Small intestine (tissue), 7 donors: ENCODE measurements around the gene UNKL. TPM values are rescaled to one million over a fixed set of nuclear protein-coding genes. Genes with fewer than 3 reads are reported as not detected.

ENCODE experiments used
- DNase-seq, 2 donors: peaks; one replicate each; pipeline versions ENCODE4 v3.0.0 to v3.0.0-alpha.2; 2013
- FAIRE-seq: peaks from 2 replicates; lab custom pipeline; 2012; peaks lifted over from hg19 to GRCh38; lab: Jason Lieb, UNC
- H3K27ac ChIP-seq, 3 donors: one replicate each; pipeline ENCODE4 v1.5.1; 2013; ENCODE audit warnings: low read length in 2 of 3, mild to moderate bottlenecking in 2 of 3, control low read depth in 1 of 3, inconsistent platforms in 1 of 3, low read depth in 1 of 3, moderate library complexity in 1 of 3
- H3K27me3 ChIP-seq, 3 donors: one replicate each; pipeline ENCODE4 v1.6.1; 2013; ENCODE audit warnings: low read length in 3 of 3, inconsistent platforms in 1 of 3; ENCODE audit not compliant: control insufficient read depth in 3 of 3, insufficient read depth in 3 of 3
- H3K36me3 ChIP-seq, 3 donors: one replicate each; pipeline ENCODE4 v1.6.1; 2013; ENCODE audit warnings: low read length in 3 of 3, inconsistent platforms in 1 of 3, low read depth in 1 of 3, mild to moderate bottlenecking in 1 of 3, moderate library complexity in 1 of 3; ENCODE audit not compliant: control insufficient read depth in 3 of 3, insufficient read depth in 2 of 3
- H3K4me1 ChIP-seq, 3 donors: one replicate each; pipeline ENCODE4 v1.6.1; 2013; ENCODE audit warnings: low read length in 2 of 3, inconsistent platforms in 1 of 3, low read depth in 1 of 3, mild to moderate bottlenecking in 1 of 3, moderate library complexity in 1 of 3; ENCODE audit not compliant: control insufficient read depth in 3 of 3, insufficient read depth in 2 of 3
- H3K4me3 ChIP-seq, 3 donors: one replicate each; pipeline ENCODE4 v1.5.1; 2013; ENCODE audit warnings: low read length in 3 of 3, control low read depth in 1 of 3, inconsistent platforms in 1 of 3, low read depth in 1 of 3, mild to moderate bottlenecking in 1 of 3, moderate library complexity in 1 of 3
- H3K9me3 ChIP-seq, 2 donors: one replicate each; pipeline ENCODE4 v1.6.1; 2013; ENCODE audit warnings: low read depth in 1 of 2, low read length in 1 of 2; ENCODE audit not compliant: control insufficient read depth in 2 of 2, insufficient read depth in 1 of 2
- WGBS, 3 donors: extraction: QIAGEN DNeasy Blood & Tissue Kit; methylation state at CpG; one replicate each; pipeline ENCODE4 v1.1.7; 2013; 5-methylcytosine and 5-hydroxymethylcytosine counted together
- polyA plus RNA-seq, 4 donors: library from polyadenylated mRNA; stranded (reverse) in 3 of 4; unstranded in 1 of 4; fragments of 200-250 nt in 3 of 4; fragments of 120-200 nt in 1 of 4; gene quantifications; one replicate each; pipeline versions ENCODE4 v1.2.1 to v1.2.3, GENCODE V29; 2013
- donor health status: healthy with polysubstance abuse.
- donor health status: control.
- donor health status: control.
- donor health status: Bipolar disorder and iron deficiency.
- donor health status: healthy.

Gene UNKL
- polyA plus RNA-seq, 4 donors = 1.9 to 21.1 (median 4.6) TPM

GRCh38 chr16:1449201-1449788, 34.8 kb upstream of the UNKL start:
- no peaks in the 10 kb centered on the region for H3K27me3 ChIP-seq
- H3K4me1 ChIP-seq = no peaks in the 10 kb centered on the region
- DNase-seq (no peak), FAIRE-seq (no peak)
- H3K27ac ChIP-seq = no peak overlapping the region
- H3K4me3 ChIP-seq = no peak overlapping the region
- WGBS, 3 donors = 95 to 96% (median 95%) methylated on average over 23 to 25 of the region's 25 CpGs
- H3K36me3 ChIP-seq = peaks cover 8 to 90% (median 20%) of the 10 kb centered on the region in 3 donors
- no peaks in the 10 kb centered on the region for H3K9me3 ChIP-seq

DNA sequence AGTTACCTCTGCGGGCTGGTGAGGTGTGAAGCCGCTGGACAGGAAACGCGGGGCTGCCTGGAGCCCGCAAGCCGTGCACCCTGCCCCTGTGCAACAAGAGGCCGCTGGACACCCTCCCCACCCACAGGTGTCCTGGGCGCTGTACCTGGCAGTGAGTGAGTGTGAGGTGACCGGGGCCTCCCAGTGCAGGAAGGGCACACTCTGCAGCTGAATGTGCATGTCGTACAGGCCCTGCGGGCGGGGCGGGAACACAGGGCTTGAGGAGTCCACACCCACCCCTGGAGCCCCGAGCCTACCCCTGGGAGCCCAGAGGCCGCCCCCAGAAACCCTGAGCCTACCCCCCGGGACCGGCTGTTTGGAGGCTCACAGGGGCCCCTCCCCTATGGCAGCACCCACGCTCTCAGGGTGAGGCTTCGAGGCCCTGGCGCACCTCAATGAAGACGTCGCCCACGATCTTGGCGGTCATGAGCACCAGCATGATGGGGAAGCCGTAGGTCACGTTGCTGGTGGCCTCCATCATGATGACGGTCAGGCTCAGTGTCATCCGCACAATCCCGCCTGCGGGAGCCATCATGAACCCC, 34.1 kb upstream of the UNKL start:
- DNase-seq (no peak), FAIRE-seq (no peak)
- no peak overlapping the region for H3K27ac ChIP-seq
- H3K4me1 ChIP-seq = no peaks in the 10 kb centered on the region
- H3K27me3 ChIP-seq = no peaks in the 10 kb centered on the region
- H3K4me3 ChIP-seq = no peak overlapping the region
- WGBS, 3 donors = 94 to 95% (median 94%) methylated on average over 29 to 30 of the region's 30 CpGs
- H3K36me3 ChIP-seq = peaks cover 8 to 84% (median 16%) of the 10 kb centered on the region in 3 donors
- no peaks in the 10 kb centered on the region for H3K9me3 ChIP-seq

DNA sequence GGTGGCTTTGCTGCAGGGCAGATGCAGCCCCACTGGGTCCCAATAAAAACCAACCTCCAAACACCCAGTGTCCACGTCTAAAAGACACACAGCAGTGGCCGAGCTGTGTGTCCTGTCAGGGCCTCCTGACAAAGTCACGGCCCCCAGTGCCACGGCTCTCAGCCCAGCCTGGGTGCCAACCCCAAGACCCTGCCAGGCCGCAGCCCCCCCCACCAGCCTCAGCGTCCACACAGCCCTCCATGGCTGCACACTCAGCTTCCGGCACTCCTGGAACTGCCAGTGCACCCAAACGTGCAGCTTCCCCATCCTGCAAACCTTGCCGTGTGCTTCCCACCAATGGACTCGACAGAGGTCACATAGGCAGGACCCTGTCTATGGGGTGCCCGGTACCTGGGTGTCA, 33.5 kb upstream of the UNKL start:
- peaks cover 8 to 77% (median 13%) of the 10 kb centered on the region in 3 donors for H3K36me3 ChIP-seq
- no peaks in the 10 kb centered on the region for H3K27me3 ChIP-seq
- FAIRE-seq = no peak
- H3K9me3 ChIP-seq = no peaks in the 10 kb centered on the region
- H3K4me1 ChIP-seq = no peaks in the 10 kb centered on the region
- no peak for DNase-seq
- H3K27ac ChIP-seq = no peak overlapping the region
- 89 to 94% (median 90%) methylated on average over 10 to 11 of the region's 11 CpGs for WGBS, 3 donors
- H3K4me3 ChIP-seq = no peak overlapping the region

GRCh38 chr16:1446296-1447080, 32.0 kb upstream of the UNKL start:
- Histone ChIP-seq H3K4me3 (no peak overlapping the region), H3K27ac (no peak overlapping the region), H3K27me3 (no peaks in the 10 kb centered on the region), H3K4me1 (no peaks in the 10 kb centered on the region), H3K9me3 (no peaks in the 10 kb centered on the region), H3K36me3 (peaks cover 5 to 64% (median 6%) of the 10 kb centered on the region in 3 donors)
- FAIRE-seq = no peak
- no peak for DNase-seq
- 91 to 94% (median 93%) methylated on average over 35 to 41 of the region's 41 CpGs for WGBS, 3 donors

DNA sequence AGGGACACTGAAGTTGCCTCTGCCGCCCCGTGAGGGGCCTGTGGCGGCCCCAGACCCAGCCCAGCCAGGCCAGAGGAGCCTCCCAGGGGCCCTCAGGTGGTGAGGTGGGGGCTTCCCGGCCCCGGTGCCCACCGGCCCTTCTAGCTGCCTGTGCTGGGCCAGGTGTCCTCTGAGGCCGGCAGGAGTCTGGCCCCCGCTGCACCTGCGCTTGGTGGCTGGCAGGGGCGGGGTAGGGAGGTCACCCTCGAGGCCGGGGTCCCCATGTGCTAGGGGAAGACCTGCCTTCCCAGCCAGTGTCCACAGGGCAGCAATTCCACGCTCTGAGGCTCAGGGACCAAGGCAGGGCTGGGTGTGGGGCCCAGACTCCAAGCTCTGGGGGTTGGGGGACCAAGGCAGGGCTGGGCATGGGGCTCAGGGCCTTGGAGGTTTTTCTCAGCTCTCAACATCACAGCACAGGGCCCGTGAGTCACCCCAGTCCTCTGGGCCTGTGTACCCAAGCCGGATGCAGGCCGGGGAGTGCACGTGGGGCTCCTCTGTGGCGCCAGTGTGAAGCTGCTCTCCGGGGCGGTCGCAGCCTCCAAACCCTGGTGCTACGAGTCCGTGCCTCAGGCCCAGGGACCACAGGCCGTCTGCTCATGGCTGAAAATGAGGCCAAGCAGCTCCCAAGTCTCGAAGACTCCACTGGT, 31.2 kb upstream of the UNKL start:
- Histone ChIP-seq H3K4me3 (no peak overlapping the region), H3K27ac (no peak overlapping the region), H3K9me3 (no peaks in the 10 kb centered on the region), H3K27me3 (no peaks in the 10 kb centered on the region), H3K4me1 (no peaks in the 10 kb centered on the region), H3K36me3 (peaks cover 3 to 55% (median 5%) of the 10 kb centered on the region in 3 donors)
- DNase-seq (no peak), FAIRE-seq (no peak)
- WGBS, 3 donors = 87 to 90% (median 87%) methylated on average over 20 to 25 of the region's 25 CpGs

- no peaks in the 10 kb centered on the region for H3K4me1 ChIP-seq
- H3K9me3 ChIP-seq = no peaks in the 10 kb centered on the region
- no peak for FAIRE-seq
- peaks cover 3 to 48% (median 3%) of the 10 kb centered on the region in 3 donors for H3K36me3 ChIP-seq
- no peak overlapping the region for H3K4me3 ChIP-seq
- no peaks in the 10 kb centered on the region for H3K27me3 ChIP-seq
- DNase-seq = no peak
- H3K27ac ChIP-seq = no peak overlapping the region
- WGBS, 3 donors = 83 to 86% (median 86%) methylated on average over 45 to 48 of the region's 48 CpGs
These were observed 30.4 kb upstream of the UNKL start for GRCh38 chr16:1444730-1445517.

DNA sequence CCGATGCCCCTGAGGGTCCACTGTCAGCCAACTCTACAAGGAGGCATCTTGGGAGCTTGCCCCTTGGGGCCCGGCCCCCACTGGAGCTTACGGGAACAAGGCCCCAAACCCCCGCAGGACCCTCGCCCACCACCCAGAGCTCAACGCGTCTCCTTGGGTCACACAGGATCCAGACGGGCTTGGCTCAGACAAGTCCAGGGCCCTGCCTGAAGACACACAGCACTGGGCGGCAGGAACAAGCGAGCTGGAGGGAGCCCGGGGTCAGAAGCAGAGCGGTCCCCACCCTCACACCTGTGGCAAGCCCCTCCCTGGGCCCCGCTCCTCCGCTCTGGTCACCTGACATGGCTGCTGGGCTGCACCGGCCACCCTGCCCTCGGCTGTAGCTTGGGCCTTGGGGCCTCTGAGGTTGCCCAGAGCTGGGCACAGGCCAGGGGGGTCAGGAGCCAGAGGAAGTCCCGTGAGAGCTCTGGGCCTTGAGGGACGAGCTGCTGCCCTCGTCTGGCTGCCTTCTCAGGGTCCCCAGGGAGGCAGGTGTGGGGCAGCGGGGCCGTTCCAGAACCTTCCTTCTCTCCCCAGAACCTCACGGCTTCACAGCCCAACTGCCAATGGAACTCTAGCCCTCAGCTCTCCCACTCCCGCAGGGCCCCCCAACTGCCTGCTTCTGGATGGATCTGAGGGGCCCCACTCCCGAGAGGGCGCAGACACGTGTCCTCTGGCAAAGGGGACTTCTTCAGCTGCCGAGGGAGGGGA, 29.7 kb upstream of the UNKL start, which contains the start of gene CCDC154:
CCDC154 (minus strand) TSS at position 577 of the 750 bp plus-strand sequence; CDS start at position 343, 234 bp downstream.
- Histone ChIP-seq H3K4me1 (no peaks in the 10 kb centered on the region), H3K4me3 (no peak within 1 kb of the TSS), H3K36me3 (peaks cover 3 to 40% (median 3%) of the 10 kb centered on the region in 3 donors), H3K9me3 (no peaks in the 10 kb centered on the region), H3K27ac (no peak within 1 kb of the TSS), H3K27me3 (no peaks in the 10 kb centered on the region)
- DNase-seq (no peak), FAIRE-seq (no peak)
- WGBS, 3 donors = 67 to 79% (median 76%) methylated on average over 23 to 27 of the region's 27 CpGs
